Adipocyte (in vitro differentiated cells): ENCODE results near the gene AGBL4.

ENCODE experiments used
- DNase-seq: peaks from one replicate; pipeline ENCODE4 v3.0.0-alpha.2; 2015; ENCODE audit warnings: low read depth
- H3K27me3 ChIP-seq: replicated peaks from 2 replicates; pipeline ENCODE4 v1.7.0; 2013; ENCODE audit warnings: mild to moderate bottlenecking, low read length, moderate library complexity; ENCODE audit not compliant: control insufficient read depth, insufficient read depth
- H3K36me3 ChIP-seq: 2 replicates; pipeline ENCODE4 v1.7.0; 2013; ENCODE audit warnings: low read length, mild to moderate bottlenecking, moderate library complexity; ENCODE audit not compliant: control insufficient read depth, insufficient read depth, severe bottlenecking
- H3K4me1 ChIP-seq: 2 replicates; pipeline ENCODE4 v1.7.0; 2013; ENCODE audit warnings: mild to moderate bottlenecking, low read length, moderate library complexity; ENCODE audit not compliant: control insufficient read depth, insufficient read depth
- H3K4me3 ChIP-seq: 2 replicates; pipeline ENCODE4 v1.7.0; 2013; ENCODE audit warnings: mild to moderate bottlenecking, low read length, moderate library complexity
- H3K9ac ChIP-seq: 2 replicates; pipeline ENCODE4 v1.7.0; 2013; ENCODE audit warnings: mild to moderate bottlenecking, low read length, moderate library complexity
- H3K9me3 ChIP-seq: 2 replicates; pipeline ENCODE4 v1.7.0; 2013; ENCODE audit warnings: mild to moderate bottlenecking, low read length, moderate library complexity; ENCODE audit not compliant: control insufficient read depth

The AGBL4 gene

GRCh38 chr1:48603222-48603621, 1420.5 kb downstream of the AGBL4 start:
- no peaks in the 10 kb centered on the region for H3K4me1 ChIP-seq
- DNase-seq = peak; percentile 11
- H3K27me3 ChIP-seq = peaks cover 17% of the 10 kb centered on the region
- no peak overlapping the region for H3K4me3 ChIP-seq
- no peaks in the 10 kb centered on the region for H3K36me3 ChIP-seq
- H3K9ac ChIP-seq = no peak overlapping the region
- no peaks in the 10 kb centered on the region for H3K9me3 ChIP-seq

GRCh38 chr1:48602349-48602748, 1421.4 kb downstream of the AGBL4 start:
- Histone ChIP-seq H3K27me3 (peaks cover 13% of the 10 kb centered on the region), H3K36me3 (no peaks in the 10 kb centered on the region), H3K9me3 (no peaks in the 10 kb centered on the region), H3K4me1 (no peaks in the 10 kb centered on the region), H3K9ac (no peak overlapping the region), H3K4me3 (no peak overlapping the region)
- DNase-seq = no peak

- DNase-seq = no peak
- Histone ChIP-seq H3K36me3 (no peaks in the 10 kb centered on the region), H3K4me3 (no peak overlapping the region), H3K4me1 (no peaks in the 10 kb centered on the region), H3K27me3 (peaks cover 5% of the 10 kb centered on the region), H3K9me3 (no peaks in the 10 kb centered on the region), H3K9ac (no peak overlapping the region)
Observed at GRCh38 chr1:48600182-48600581, 1423.6 kb downstream of the AGBL4 start.

GRCh38 chr1:48597663-48598062, 1426.1 kb downstream of the AGBL4 start:
- DNase-seq = no peak
- H3K4me3 ChIP-seq = no peak overlapping the region
- peaks cover 5% of the 10 kb centered on the region for H3K27me3 ChIP-seq
- H3K9me3 ChIP-seq = no peaks in the 10 kb centered on the region
- H3K36me3 ChIP-seq = no peaks in the 10 kb centered on the region
- no peaks in the 10 kb centered on the region for H3K4me1 ChIP-seq
- H3K9ac ChIP-seq = no peak overlapping the region

- peaks cover 2% of the 10 kb centered on the region for H3K27me3 ChIP-seq
- H3K4me1 ChIP-seq = no peaks in the 10 kb centered on the region
- H3K36me3 ChIP-seq = no peaks in the 10 kb centered on the region
- DNase-seq = peak; percentile 44
- no peaks in the 10 kb centered on the region for H3K9me3 ChIP-seq
- no peak overlapping the region for H3K9ac ChIP-seq
- no peak overlapping the region for H3K4me3 ChIP-seq
Observed at GRCh38 chr1:48596046-48596445, 1427.7 kb downstream of the AGBL4 start.

- H3K36me3 ChIP-seq = no peaks in the 10 kb centered on the region
- H3K4me1 ChIP-seq = no peaks in the 10 kb centered on the region
- H3K9ac ChIP-seq = no peak overlapping the region
- no peak overlapping the region for H3K4me3 ChIP-seq
- no peaks in the 10 kb centered on the region for H3K9me3 ChIP-seq
- no peaks in the 10 kb centered on the region for H3K27me3 ChIP-seq
- DNase-seq = no peak
Observed at GRCh38 chr1:48595613-48596012, 1428.1 kb downstream of the AGBL4 start.

- no peak overlapping the region for H3K9ac ChIP-seq
- H3K4me3 ChIP-seq = no peak overlapping the region
- peaks cover 3% of the 10 kb centered on the region for H3K27me3 ChIP-seq
- DNase-seq = no peak
- no peaks in the 10 kb centered on the region for H3K36me3 ChIP-seq
- H3K4me1 ChIP-seq = no peaks in the 10 kb centered on the region
- H3K9me3 ChIP-seq = no peaks in the 10 kb centered on the region
Observed at GRCh38 chr1:48592330-48592729, 1431.4 kb downstream of the AGBL4 start.

GRCh38 chr1:48591181-48591580, 1432.6 kb downstream of the AGBL4 start:
- H3K4me1 ChIP-seq = no peaks in the 10 kb centered on the region
- no peak overlapping the region for H3K4me3 ChIP-seq
- H3K9ac ChIP-seq = no peak overlapping the region
- no peak for DNase-seq
- H3K27me3 ChIP-seq = peaks cover 10% of the 10 kb centered on the region
- H3K9me3 ChIP-seq = no peaks in the 10 kb centered on the region
- H3K36me3 ChIP-seq = no peaks in the 10 kb centered on the region

GRCh38 chr1:48588061-48588460, 1435.7 kb downstream of the AGBL4 start:
- DNase-seq = no peak
- H3K4me3 ChIP-seq = no peak overlapping the region
- peaks cover 11% of the 10 kb centered on the region for H3K27me3 ChIP-seq
- no peaks in the 10 kb centered on the region for H3K36me3 ChIP-seq
- no peak overlapping the region for H3K9ac ChIP-seq
- no peaks in the 10 kb centered on the region for H3K9me3 ChIP-seq
- H3K4me1 ChIP-seq = no peaks in the 10 kb centered on the region

- no peaks in the 10 kb centered on the region for H3K4me1 ChIP-seq
- DNase-seq = no peak
- no peak overlapping the region for H3K9ac ChIP-seq
- no peaks in the 10 kb centered on the region for H3K9me3 ChIP-seq
- no peaks in the 10 kb centered on the region for H3K36me3 ChIP-seq
- no peak overlapping the region for H3K4me3 ChIP-seq
- H3K27me3 ChIP-seq = peaks cover 19% of the 10 kb centered on the region
Observed at GRCh38 chr1:48582408-48582807, 1441.3 kb downstream of the AGBL4 start.

GRCh38 chr1:48581270-48581669, 1442.5 kb downstream of the AGBL4 start:
- no peaks in the 10 kb centered on the region for H3K4me1 ChIP-seq
- no peak overlapping the region for H3K9ac ChIP-seq
- H3K9me3 ChIP-seq = no peaks in the 10 kb centered on the region
- no peak overlapping the region for H3K4me3 ChIP-seq
- H3K27me3 ChIP-seq = peaks cover 12% of the 10 kb centered on the region
- H3K36me3 ChIP-seq = no peaks in the 10 kb centered on the region
- no peak for DNase-seq

GRCh38 chr1:48576565-48576964, 1447.2 kb downstream of the AGBL4 start:
- H3K9ac ChIP-seq = no peak overlapping the region
- H3K9me3 ChIP-seq = no peaks in the 10 kb centered on the region
- H3K4me1 ChIP-seq = no peaks in the 10 kb centered on the region
- H3K36me3 ChIP-seq = no peaks in the 10 kb centered on the region
- H3K27me3 ChIP-seq = peaks cover 35% of the 10 kb centered on the region
- DNase-seq = no peak
- H3K4me3 ChIP-seq = no peak overlapping the region
